Measurements from ENCODE around the gene FAM83C. TPM values are rescaled to one million over a fixed set of nuclear protein-coding genes. Genes with fewer than 3 reads are reported as not detected.
"Not testable (repeated sequence)": the region's sequence is repeated elsewhere in the genome, so short reads cannot be mapped to it uniquely, and the experiment has no call there.

Gene FAM83C
- total RNA-seq, 1 experiment from 2014 or later = not detected

GRCh38 chr20:35267092-35267491 is 25.1 kb downstream of the FAM83C start:
- Histone ChIP-seq H3K4me3 (no peak overlapping the region), H3K27me3 (replicated peaks) (no peaks in the 10 kb centered on the region), H3K27ac (no peak overlapping the region), H3K9me3 (replicated peaks) (no peaks in the 10 kb centered on the region), H3K36me3 (peaks cover 43% of the 10 kb centered on the region), H3K4me1 (replicated peaks) (peaks cover 14% of the 10 kb centered on the region)
- DNase-seq (ENCODE audit: low read depth in 1 of 2, low spot score in 2 of 2) = no peak

GRCh38 chr20:35264755-35265154 is 27.5 kb downstream of the FAM83C start:
- Histone ChIP-seq H3K4me1 (replicated peaks) (peaks cover 14% of the 10 kb centered on the region), H3K4me3 (no peak overlapping the region), H3K9me3 (replicated peaks) (no peaks in the 10 kb centered on the region), H3K27me3 (replicated peaks) (no peaks in the 10 kb centered on the region), H3K27ac (no peak overlapping the region), H3K36me3 (peaks cover 28% of the 10 kb centered on the region)
- no peak for DNase-seq (ENCODE audit: low read depth in 1 of 2, low spot score in 2 of 2)

GRCh38 chr20:35263532-35264341 is 28.5 kb downstream of the FAM83C start:
- peaks cover 14% of the 10 kb centered on the region for H3K4me1 ChIP-seq (replicated peaks)
- DNase-seq (ENCODE audit: low read depth in 1 of 2, low spot score in 2 of 2) = no peak
- H3K27ac ChIP-seq = peak overlapping the region; percentile 53
- H3K9me3 ChIP-seq (replicated peaks) = no peaks in the 10 kb centered on the region
- H3K4me3 ChIP-seq = no peak overlapping the region
- H3K36me3 ChIP-seq = peaks cover 21% of the 10 kb centered on the region
- H3K27me3 ChIP-seq (replicated peaks) = no peaks in the 10 kb centered on the region

- H3K4me1 ChIP-seq (replicated peaks) = peaks cover 14% of the 10 kb centered on the region
- H3K36me3 ChIP-seq = peaks cover 16% of the 10 kb centered on the region
- not testable (repeated sequence) for H3K27me3 ChIP-seq (replicated peaks); H3K4me3 ChIP-seq; H3K9me3 ChIP-seq (replicated peaks)
- peak; percentile 73 to 80 for DNase-seq (ENCODE audit: low read depth in 1 of 2, low spot score in 2 of 2)
- peak overlapping the region; percentile 53 for H3K27ac ChIP-seq
Observed at GRCh38 chr20:35262731-35263531, 29.3 kb downstream of the FAM83C start.

- not testable (repeated sequence) for H3K27ac ChIP-seq; H3K27me3 ChIP-seq (replicated peaks); H3K9me3 ChIP-seq (replicated peaks); DNase-seq (ENCODE audit: low read depth in 1 of 2, low spot score in 2 of 2); H3K4me3 ChIP-seq
- H3K36me3 ChIP-seq = peaks cover 12% of the 10 kb centered on the region
- H3K4me1 ChIP-seq (replicated peaks) = peaks cover 14% of the 10 kb centered on the region
Observed at GRCh38 chr20:35262321-35262720, 29.9 kb downstream of the FAM83C start.

- Histone ChIP-seq H3K27ac (no peak overlapping the region), H3K9me3 (replicated peaks) (no peaks in the 10 kb centered on the region), H3K36me3 (peaks cover 7% of the 10 kb centered on the region), H3K4me3 (no peak overlapping the region), H3K27me3 (replicated peaks) (no peaks in the 10 kb centered on the region), H3K4me1 (replicated peaks) (peaks cover 14% of the 10 kb centered on the region)
- no peak for DNase-seq (ENCODE audit: low read depth in 1 of 2, low spot score in 2 of 2)
Observed at GRCh38 chr20:35260426-35260825, 31.8 kb downstream of the FAM83C start.

- no peak for DNase-seq (ENCODE audit: low read depth in 1 of 2, low spot score in 2 of 2)
- Histone ChIP-seq H3K27ac (no peak overlapping the region), H3K9me3 (replicated peaks) (no peaks in the 10 kb centered on the region), H3K4me1 (replicated peaks) (peaks cover 2% of the 10 kb centered on the region), H3K36me3 (no peaks in the 10 kb centered on the region), H3K4me3 (no peak overlapping the region), H3K27me3 (replicated peaks) (no peaks in the 10 kb centered on the region)
Observed at GRCh38 chr20:35257175-35257909, 34.9 kb downstream of the FAM83C start.

- H3K27ac ChIP-seq = no peak overlapping the region
- no peaks in the 10 kb centered on the region for H3K9me3 ChIP-seq (replicated peaks)
- peaks cover 10% of the 10 kb centered on the region for H3K4me1 ChIP-seq (replicated peaks)
- H3K4me3 ChIP-seq = no peak overlapping the region
- no peaks in the 10 kb centered on the region for H3K27me3 ChIP-seq (replicated peaks)
- no peaks in the 10 kb centered on the region for H3K36me3 ChIP-seq
- no peak for DNase-seq (ENCODE audit: low read depth in 1 of 2, low spot score in 2 of 2)
Observed at GRCh38 chr20:35254448-35254999, 37.7 kb downstream of the FAM83C start.

GRCh38 chr20:35253010-35253409 is 39.2 kb downstream of the FAM83C start:
- Histone ChIP-seq H3K27me3 (replicated peaks) (no peaks in the 10 kb centered on the region), H3K4me3 (no peak overlapping the region), H3K27ac (no peak overlapping the region), H3K4me1 (replicated peaks) (peaks cover 10% of the 10 kb centered on the region), H3K36me3 (no peaks in the 10 kb centered on the region), H3K9me3 (replicated peaks) (no peaks in the 10 kb centered on the region)
- no peak for DNase-seq (ENCODE audit: low read depth in 1 of 2, low spot score in 2 of 2)

- H3K27ac ChIP-seq; H3K36me3 ChIP-seq; H3K9me3 ChIP-seq (replicated peaks); DNase-seq (ENCODE audit: low read depth in 1 of 2, low spot score in 2 of 2); H3K27me3 ChIP-seq (replicated peaks); H3K4me3 ChIP-seq: not testable (repeated sequence)
- H3K4me1 ChIP-seq (replicated peaks) = peaks cover 10% of the 10 kb centered on the region
Observed at GRCh38 chr20:35252598-35252997, 39.6 kb downstream of the FAM83C start.

GRCh38 chr20:35252037-35252461 is 40.2 kb downstream of the FAM83C start:
- H3K9me3 ChIP-seq (replicated peaks) = no peaks in the 10 kb centered on the region
- H3K27ac ChIP-seq = no peak overlapping the region
- H3K27me3 ChIP-seq (replicated peaks) = no peaks in the 10 kb centered on the region
- no peaks in the 10 kb centered on the region for H3K36me3 ChIP-seq
- DNase-seq (ENCODE audit: low read depth in 1 of 2, low spot score in 2 of 2) = peak in 1 of 2 experiments; percentile 46
- no peak overlapping the region for H3K4me3 ChIP-seq
- peaks cover 10% of the 10 kb centered on the region for H3K4me1 ChIP-seq (replicated peaks)

GRCh38 chr20:35251613-35251940 is 40.6 kb downstream of the FAM83C start:
- Histone ChIP-seq H3K27me3 (replicated peaks) (no peaks in the 10 kb centered on the region), H3K36me3 (no peaks in the 10 kb centered on the region), H3K27ac (no peak overlapping the region), H3K9me3 (replicated peaks) (no peaks in the 10 kb centered on the region), H3K4me1 (replicated peaks) (peaks cover 10% of the 10 kb centered on the region), H3K4me3 (no peak overlapping the region)
- no peak for DNase-seq (ENCODE audit: low read depth in 1 of 2, low spot score in 2 of 2)

- Histone ChIP-seq H3K4me1 (replicated peaks) (peaks cover 10% of the 10 kb centered on the region), H3K36me3 (no peaks in the 10 kb centered on the region), H3K27me3 (replicated peaks) (no peaks in the 10 kb centered on the region), H3K9me3 (replicated peaks) (no peaks in the 10 kb centered on the region), H3K27ac (no peak overlapping the region), H3K4me3 (no peak overlapping the region)
- DNase-seq (ENCODE audit: low read depth in 1 of 2, low spot score in 2 of 2) = no peak
Observed at GRCh38 chr20:35248641-35249475, 43.4 kb downstream of the FAM83C start.
